ENCODE data around the gene MDH1.

DNA sequence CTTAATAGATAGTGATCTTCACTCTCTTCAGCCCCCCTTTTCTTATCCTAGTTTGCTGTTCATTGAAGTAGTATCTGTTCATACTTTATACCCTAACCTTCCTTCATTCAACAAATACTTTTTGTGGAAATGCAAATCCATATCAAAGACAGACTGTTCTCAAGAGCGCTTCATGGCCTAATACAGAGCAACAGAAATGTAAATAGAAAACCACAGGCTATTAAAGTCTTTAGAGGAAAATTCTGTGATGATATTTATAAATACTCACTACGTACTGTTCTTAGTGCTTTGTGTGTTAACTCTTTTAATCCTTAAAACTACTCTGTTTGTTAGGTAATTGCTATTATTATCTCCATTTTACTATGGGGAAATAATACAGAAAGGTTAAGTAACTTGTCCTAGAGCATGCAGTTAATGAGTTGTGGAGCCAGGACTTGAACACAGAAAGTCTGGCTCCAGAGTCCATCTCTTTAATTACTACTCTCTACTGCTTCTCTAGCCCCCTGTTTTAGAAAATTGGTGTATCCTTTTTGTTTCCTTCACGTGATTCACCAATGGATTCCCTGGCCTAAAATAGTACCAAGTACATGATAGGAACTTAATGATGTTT is 2.9 kb downstream of the MDH1 start:
- TF ChIP-seq, protein P1, sequence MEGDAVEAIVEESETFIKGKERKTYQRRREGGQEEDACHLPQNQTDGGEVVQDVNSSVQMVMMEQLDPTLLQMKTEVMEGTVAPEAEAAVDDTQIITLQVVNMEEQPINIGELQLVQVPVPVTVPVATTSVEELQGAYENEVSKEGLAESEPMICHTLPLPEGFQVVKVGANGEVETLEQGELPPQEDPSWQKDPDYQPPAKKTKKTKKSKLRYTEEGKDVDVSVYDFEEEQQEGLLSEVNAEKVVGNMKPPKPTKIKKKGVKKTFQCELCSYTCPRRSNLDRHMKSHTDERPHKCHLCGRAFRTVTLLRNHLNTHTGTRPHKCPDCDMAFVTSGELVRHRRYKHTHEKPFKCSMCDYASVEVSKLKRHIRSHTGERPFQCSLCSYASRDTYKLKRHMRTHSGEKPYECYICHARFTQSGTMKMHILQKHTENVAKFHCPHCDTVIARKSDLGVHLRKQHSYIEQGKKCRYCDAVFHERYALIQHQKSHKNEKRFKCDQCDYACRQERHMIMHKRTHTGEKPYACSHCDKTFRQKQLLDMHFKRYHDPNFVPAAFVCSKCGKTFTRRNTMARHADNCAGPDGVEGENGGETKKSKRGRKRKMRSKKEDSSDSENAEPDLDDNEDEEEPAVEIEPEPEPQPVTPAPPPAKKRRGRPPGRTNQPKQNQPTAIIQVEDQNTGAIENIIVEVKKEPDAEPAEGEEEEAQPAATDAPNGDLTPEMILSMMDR (IDR thresholded peaks at IDR 0.05 in 2 of 3, conservative IDR thresholded peaks at IDR 0.05 in 1 of 3; ENCODE audit: insufficient read depth in 2 of 3, low read depth in 1 of 3, low read length in 3 of 3), result no peak
- no peak for TF ChIP-seq FOS (IDR thresholded peaks at IDR 0.05; ENCODE audit: extremely low read depth, insufficient read length)
- no peak for TF ChIP-seq POLR2AphosphoS5 (IDR thresholded peaks at IDR 0.05; ENCODE audit: control insufficient read depth, insufficient read depth, low read depth, low read length)
- no peak for TF ChIP-seq YY1 (IDR thresholded peaks at IDR 0.05; ENCODE audit: borderline replicate concordance in 1 of 3, control insufficient read depth in 1 of 3, extremely low read depth in 1 of 3, insufficient read depth in 3 of 3, insufficient read length in 1 of 3, insufficient replicate concordance in 2 of 3, low read depth in 1 of 3, low read length in 2 of 3)
- TF ChIP-seq, protein P2, sequence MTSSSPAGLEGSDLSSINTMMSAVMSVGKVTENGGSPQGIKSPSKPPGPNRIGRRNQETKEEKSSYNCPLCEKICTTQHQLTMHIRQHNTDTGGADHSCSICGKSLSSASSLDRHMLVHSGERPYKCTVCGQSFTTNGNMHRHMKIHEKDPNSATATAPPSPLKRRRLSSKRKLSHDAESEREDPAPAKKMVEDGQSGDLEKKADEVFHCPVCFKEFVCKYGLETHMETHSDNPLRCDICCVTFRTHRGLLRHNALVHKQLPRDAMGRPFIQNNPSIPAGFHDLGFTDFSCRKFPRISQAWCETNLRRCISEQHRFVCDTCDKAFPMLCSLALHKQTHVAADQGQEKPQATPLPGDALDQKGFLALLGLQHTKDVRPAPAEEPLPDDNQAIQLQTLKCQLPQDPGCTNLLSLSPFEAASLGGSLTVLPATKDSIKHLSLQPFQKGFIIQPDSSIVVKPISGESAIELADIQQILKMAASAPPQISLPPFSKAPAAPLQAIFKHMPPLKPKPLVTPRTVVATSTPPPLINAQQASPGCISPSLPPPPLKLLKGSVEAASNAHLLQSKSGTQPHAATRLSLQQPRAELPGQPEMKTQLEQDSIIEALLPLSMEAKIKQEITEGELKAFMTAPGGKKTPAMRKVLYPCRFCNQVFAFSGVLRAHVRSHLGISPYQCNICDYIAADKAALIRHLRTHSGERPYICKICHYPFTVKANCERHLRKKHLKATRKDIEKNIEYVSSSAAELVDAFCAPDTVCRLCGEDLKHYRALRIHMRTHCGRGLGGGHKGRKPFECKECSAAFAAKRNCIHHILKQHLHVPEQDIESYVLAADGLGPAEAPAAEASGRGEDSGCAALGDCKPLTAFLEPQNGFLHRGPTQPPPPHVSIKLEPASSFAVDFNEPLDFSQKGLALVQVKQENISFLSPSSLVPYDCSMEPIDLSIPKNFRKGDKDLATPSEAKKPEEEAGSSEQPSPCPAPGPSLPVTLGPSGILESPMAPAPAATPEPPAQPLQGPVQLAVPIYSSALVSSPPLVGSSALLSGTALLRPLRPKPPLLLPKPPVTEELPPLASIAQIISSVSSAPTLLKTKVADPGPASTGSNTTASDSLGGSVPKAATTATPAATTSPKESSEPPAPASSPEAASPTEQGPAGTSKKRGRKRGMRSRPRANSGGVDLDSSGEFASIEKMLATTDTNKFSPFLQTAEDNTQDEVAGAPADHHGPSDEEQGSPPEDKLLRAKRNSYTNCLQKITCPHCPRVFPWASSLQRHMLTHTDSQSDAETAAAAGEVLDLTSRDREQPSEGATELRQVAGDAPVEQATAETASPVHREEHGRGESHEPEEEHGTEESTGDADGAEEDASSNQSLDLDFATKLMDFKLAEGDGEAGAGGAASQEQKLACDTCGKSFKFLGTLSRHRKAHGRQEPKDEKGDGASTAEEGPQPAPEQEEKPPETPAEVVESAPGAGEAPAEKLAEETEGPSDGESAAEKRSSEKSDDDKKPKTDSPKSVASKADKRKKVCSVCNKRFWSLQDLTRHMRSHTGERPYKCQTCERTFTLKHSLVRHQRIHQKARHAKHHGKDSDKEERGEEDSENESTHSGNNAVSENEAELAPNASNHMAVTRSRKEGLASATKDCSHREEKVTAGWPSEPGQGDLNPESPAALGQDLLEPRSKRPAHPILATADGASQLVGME (CRISPR knock-in tag; IDR thresholded peaks at IDR 0.05), result no peak

Data from K562 (cell line).